Measurements from ENCODE around the gene CCDC154.
"Not testable (repeated sequence)": the region's sequence is repeated elsewhere in the genome, so short reads cannot be mapped to it uniquely, and the experiment has no call there.

CCDC154 gene

GRCh38 chr16:1472974-1473373 lies 28.6 kb upstream of the CCDC154 start:
- DNase-seq (ENCODE audit: low read depth in 2 of 2): no peak

DNA sequence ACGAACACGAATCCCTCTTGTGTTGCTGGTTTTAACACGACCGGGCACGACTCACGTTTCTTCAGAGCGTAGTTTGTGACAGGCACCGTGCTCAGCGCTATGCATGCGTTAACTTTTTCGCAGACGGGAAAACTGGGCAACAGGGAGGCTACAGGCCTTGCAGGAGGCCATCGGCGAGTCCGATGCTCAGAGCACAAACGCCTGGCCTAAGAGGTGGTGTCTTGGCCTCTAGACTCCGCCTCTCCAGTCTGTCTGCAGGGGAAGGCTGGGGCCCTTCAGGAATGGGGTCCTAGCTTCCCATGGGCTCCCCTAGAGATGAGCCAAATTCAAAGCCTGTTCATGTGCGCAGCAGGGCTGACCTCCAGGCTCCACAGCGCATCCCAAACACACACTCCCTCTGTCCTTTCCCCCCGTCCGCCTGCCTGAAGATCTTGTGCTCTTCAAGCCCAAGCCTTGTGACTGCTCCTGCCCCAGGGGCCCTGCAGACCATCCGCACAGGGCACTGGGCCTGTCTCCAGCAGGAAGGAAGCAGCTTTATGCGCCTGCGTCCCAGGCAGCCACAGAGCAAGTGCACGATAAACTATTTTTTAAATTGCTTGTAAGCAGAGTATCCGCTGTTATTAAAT lies 27.3 kb upstream of the CCDC154 start:
- no peak for DNase-seq (ENCODE audit: low read depth in 2 of 2)

- DNase-seq (ENCODE audit: low read depth in 2 of 2): no peak
Observed at GRCh38 chr16:1470481-1471251, 26.3 kb upstream of the CCDC154 start.

DNA sequence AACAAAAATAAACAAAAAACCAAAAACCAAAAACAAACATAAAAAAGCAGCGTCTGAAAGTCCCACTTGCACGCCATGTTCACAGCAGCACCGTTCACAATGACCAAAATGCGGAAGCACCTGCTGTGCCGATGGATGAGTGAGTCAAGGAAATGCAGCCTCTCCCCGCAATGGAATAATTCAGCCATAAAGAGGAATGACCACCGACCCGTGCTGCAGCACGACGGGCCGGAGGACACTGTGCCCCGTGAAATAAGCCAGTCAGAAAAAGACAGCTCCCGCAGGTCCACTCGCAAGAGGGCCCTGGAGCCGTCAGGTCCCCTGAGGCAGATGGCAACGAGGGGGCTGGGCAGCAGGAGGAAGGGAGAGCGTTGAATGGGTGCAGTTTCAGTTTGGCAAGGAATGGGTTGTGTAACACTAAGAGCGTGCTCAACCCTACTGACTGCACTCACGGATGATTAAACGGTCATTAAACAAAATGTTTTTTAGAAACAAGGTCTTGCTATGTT lies 25.4 kb upstream of the CCDC154 start:
- DNase-seq (ENCODE audit: low read depth in 2 of 2): no peak

DNA sequence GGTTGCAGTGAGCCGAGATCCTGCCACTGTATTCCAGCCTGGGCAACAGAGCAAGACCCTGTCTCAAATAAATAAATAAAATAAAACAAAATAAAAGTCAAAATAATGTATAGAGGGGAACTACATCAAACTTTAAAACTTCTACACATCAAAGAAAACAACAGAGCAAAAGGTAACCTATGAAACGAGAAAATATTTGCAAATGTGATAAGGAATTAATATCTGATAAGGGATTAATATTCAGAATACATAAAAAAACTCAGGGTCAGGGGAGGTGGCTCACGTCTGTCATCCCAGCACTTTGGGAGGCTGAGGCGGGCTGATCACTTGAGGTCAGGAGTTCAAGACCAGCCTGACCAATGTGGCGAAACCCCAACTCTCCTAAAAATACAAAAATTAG lies 24.8 kb upstream of the CCDC154 start:
- not testable (repeated sequence) for DNase-seq (ENCODE audit: low read depth in 2 of 2)

- DNase-seq (ENCODE audit: low read depth in 2 of 2): no peak
Observed at GRCh38 chr16:1468426-1468810, 24.1 kb upstream of the CCDC154 start.

GRCh38 chr16:1466968-1467521 lies 22.7 kb upstream of the CCDC154 start:
- DNase-seq (ENCODE audit: low read depth in 2 of 2): no peak

GRCh38 chr16:1466054-1466453 lies 21.7 kb upstream of the CCDC154 start:
- DNase-seq (ENCODE audit: low read depth in 2 of 2): no peak

DNA sequence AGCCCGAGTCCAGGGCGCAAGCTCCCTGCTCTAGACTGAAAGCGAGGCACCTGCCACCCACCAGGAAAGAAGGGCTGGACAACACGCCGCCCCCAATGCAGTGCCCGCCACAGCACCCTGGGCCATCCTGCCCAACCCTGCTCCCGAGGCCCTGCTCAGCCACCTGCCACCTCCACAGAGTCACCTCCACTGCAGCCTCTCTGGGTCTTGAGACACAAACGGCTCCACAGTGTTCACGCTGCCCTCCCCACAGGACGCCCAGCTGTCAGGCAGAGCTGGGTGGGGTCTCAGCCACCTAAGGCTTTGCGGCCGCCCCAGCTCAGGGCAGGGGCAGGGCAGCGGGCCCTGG lies 21.2 kb upstream of the CCDC154 start:
- no peak for DNase-seq (ENCODE audit: low read depth in 2 of 2)

GRCh38 chr16:1464894-1465566 lies 20.7 kb upstream of the CCDC154 start:
- DNase-seq (ENCODE audit: low read depth in 2 of 2): no peak

- no peak for DNase-seq (ENCODE audit: low read depth in 2 of 2)
Observed at GRCh38 chr16:1464196-1464893, 20.0 kb upstream of the CCDC154 start.

DNA sequence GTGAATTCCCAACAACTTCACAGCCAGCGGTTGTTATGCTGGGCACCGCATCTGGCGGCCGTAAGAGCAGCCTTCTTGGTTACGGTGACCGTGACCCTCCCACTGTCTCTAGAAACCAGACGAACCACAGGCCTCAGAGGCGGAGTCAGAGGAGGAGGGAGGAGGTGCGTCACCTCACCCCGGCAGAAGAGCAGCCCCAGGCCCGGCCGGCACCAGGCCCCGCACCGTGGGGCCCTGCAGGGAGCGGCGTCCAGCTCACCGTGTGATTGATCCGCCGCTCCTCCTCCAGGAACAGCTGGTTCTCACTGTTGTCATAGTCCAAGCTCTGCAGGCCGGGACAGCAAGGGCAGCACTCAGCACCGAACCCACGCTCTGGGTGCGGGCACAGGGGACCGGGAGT lies 16.8 kb upstream of the CCDC154 start:
- no peak for DNase-seq (ENCODE audit: low read depth in 2 of 2)

DNA sequence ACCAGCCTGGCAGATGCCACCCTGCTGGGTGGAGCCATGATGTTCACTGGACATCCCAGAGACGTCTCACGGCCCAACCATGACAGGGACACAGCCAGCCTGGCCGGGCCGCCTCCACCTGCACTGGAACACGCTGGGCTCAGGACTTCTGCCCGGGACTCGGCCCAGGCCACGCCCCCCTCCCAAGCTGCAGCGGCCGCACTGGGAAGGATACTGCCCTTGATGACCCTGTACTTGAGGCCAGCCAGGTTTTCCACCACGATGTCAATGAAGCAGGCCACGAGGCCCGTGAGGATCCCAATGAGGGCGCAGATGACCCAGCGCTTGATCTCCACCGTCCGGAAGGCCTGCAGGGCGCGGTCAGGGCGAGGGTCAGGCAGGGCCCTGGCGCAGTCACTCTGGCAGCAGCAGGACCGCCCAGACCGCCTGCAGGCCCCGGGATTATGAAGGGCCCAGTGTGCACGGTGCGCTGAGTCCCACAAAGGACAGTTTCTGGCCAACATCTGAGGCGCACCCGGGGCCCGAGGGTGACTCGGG lies 16.3 kb upstream of the CCDC154 start:
- DNase-seq (ENCODE audit: low read depth in 2 of 2): no peak

DNA sequence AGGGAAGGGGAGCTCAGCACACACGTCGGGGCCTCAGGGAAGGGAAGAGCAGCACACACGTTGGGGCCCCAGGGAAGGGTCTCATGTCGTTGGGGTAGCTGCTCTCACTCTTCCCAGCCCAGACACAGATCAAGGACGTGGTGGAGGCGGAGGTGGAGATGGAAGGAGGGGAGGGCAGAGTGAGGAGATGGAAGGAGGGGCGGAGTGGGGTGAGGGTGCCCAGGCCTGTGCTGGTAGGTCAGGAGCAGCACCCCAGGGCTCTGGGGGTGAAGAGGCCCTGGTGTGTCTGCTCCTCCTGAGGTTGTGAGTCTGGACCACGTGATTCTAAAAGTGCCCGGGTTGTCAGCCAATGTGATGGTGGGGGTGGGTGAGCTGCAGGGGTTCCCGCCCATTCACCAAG lies 15.6 kb upstream of the CCDC154 start:
- no peak for DNase-seq (ENCODE audit: low read depth in 2 of 2)

GRCh38 chr16:1458977-1459341 lies 14.6 kb upstream of the CCDC154 start:
- DNase-seq (ENCODE audit: low read depth in 2 of 2): no peak

- DNase-seq (ENCODE audit: low read depth in 2 of 2): no peak
Observed at GRCh38 chr16:1458336-1458976, 14.1 kb upstream of the CCDC154 start.

DNA sequence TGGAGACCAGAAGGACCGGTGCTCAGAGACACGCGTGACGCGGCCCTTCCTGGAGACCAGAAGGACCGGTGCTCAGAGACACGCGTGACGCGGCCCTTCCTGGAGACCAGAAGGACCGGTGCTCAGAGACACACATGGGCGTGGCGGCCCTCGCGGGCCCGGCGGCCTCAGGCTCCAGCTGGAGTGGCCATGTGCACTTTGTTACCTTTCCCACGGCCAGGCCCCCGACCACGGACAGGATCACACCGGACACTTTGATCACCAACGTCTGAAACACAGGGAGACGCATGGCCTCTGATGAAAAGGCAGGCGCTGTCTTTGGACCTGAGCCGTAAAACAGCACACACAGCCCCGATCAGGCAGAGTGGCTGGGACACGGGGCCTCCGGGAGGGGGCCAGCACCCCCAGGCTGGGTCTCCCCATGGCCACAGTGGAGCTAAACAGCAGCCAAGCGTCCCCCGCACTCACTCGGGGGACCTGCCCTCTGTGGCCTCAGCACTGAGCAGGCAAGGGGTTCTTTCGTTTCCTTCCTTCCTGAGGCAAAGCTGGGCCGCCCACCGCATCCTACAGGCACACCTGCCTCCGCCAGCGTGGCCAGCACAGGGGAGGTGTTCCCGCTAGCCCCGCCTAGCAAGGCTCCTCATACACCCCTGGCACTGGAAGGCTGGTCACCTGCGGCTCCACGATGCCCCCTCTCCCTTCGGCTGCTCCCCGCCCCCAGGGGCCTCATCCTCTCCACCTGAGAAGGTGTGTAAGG lies 13.3 kb upstream of the CCDC154 start:
- DNase-seq (ENCODE audit: low read depth in 2 of 2): no peak

GRCh38 chr16:1456951-1457350 lies 12.6 kb upstream of the CCDC154 start:
- DNase-seq (ENCODE audit: low read depth in 2 of 2): no peak

- no peak for DNase-seq (ENCODE audit: low read depth in 2 of 2)
Observed at GRCh38 chr16:1455190-1456171, 11.1 kb upstream of the CCDC154 start.

Measured in activated CD8-positive, alpha-beta memory T cell treated with anti-CD3 and anti-CD28 coated beads for 4 hours (primary cell).